ENCODE results near the gene KDM6A. TPM values are rescaled to one million over a fixed set of nuclear protein-coding genes. Genes with fewer than 3 reads are reported as not detected.
"Not testable (repeated sequence)": the region's sequence is repeated elsewhere in the genome, so short reads cannot be mapped to it uniquely, and the experiment has no call there.

KDM6A gene
- total RNA-seq, 2 donors from 2014 or later, result 38.5 to 42.2 TPM

GRCh38 chrX:44980883-44981282, 107.9 kb downstream of the KDM6A start:
- intact Hi-C loops (cut with DNase I, micrococcal nuclease), result no loop called here
- no peak for DNase-seq

GRCh38 chrX:44989995-44990770, 117.2 kb downstream of the KDM6A start:
- ATAC-seq, result no peak

More at GRCh38 chrX:44980883-44981282, 107.9 kb downstream of the KDM6A start:
- peak; percentile 12 for ATAC-seq

GRCh38 chrX:44992775-44993174, 119.8 kb downstream of the KDM6A start:
- intact Hi-C loops (cut with DNase I, micrococcal nuclease), result no loop called here
- DNase-seq (no peak), ATAC-seq (no peak)

More at GRCh38 chrX:44989995-44990770, 117.2 kb downstream of the KDM6A start:
- intact Hi-C loops (cut with DNase I, micrococcal nuclease), result no loop called here
- no peak for DNase-seq

- intact Hi-C loops (cut with DNase I, micrococcal nuclease), result no loop called here
- DNase-seq (no peak), ATAC-seq (peak; percentile 83)
These were observed 123.3 kb downstream of the KDM6A start for GRCh38 chrX:44996277-44996676.

- DNase-seq, result peak in 1 of 2 donors; percentile 22
- intact Hi-C loops (cut with DNase I, micrococcal nuclease), result no loop called here
- ATAC-seq, result peak; percentile 41
These were observed 124.4 kb downstream of the KDM6A start for GRCh38 chrX:44997282-44997812.

- no peak for DNase-seq
- ATAC-seq, result no peak
- intact Hi-C loops (cut with DNase I, micrococcal nuclease), result no loop called here
These were observed 124.9 kb downstream of the KDM6A start for GRCh38 chrX:44997888-44998287.

GRCh38 chrX:44999237-44999636, 126.2 kb downstream of the KDM6A start:
- DNase-seq; intact Hi-C loops (cut with DNase I, micrococcal nuclease): not testable (repeated sequence)
- ATAC-seq, result peak; percentile 65

GRCh38 chrX:44999872-45000271, 126.9 kb downstream of the KDM6A start:
- DNase-seq; ATAC-seq; intact Hi-C loops (cut with DNase I, micrococcal nuclease): not testable (repeated sequence)

GRCh38 chrX:45001048-45001447, 128.1 kb downstream of the KDM6A start:
- no peak for ATAC-seq
- intact Hi-C loops (cut with DNase I, micrococcal nuclease), result no loop called here
- DNase-seq, result no peak

- ATAC-seq (peak; percentile 68), DNase-seq (no peak)
- intact Hi-C loops (cut with DNase I, micrococcal nuclease), result no loop called here
These were observed 130.1 kb downstream of the KDM6A start for GRCh38 chrX:45003085-45003484.

- DNase-seq, result no peak
- ATAC-seq, result no peak
- intact Hi-C loops (cut with DNase I, micrococcal nuclease), result no loop called here
These were observed 133.2 kb downstream of the KDM6A start for GRCh38 chrX:45006002-45006800.

- ATAC-seq (no peak), DNase-seq (no peak)
- intact Hi-C loops (cut with DNase I, micrococcal nuclease), result no loop called here
These were observed 134.6 kb downstream of the KDM6A start for GRCh38 chrX:45007598-45007997.

GRCh38 chrX:45009371-45010000, 136.5 kb downstream of the KDM6A start:
- DNase-seq (no peak), ATAC-seq (no peak)
- intact Hi-C loops (cut with DNase I, micrococcal nuclease), result no loop called here

- no peak for ATAC-seq
- intact Hi-C loops (cut with DNase I, micrococcal nuclease), result no loop called here
- no peak for DNase-seq
These were observed 138.1 kb downstream of the KDM6A start for GRCh38 chrX:45011131-45011530.

GRCh38 chrX:45011597-45011996, 138.6 kb downstream of the KDM6A start:
- DNase-seq (no peak), ATAC-seq (no peak)
- intact Hi-C loops (cut with DNase I, micrococcal nuclease), result no loop called here

GRCh38 chrX:45017946-45018345, 145.0 kb downstream of the KDM6A start:
- no peak for DNase-seq
- ATAC-seq, result no peak

GRCh38 chrX:45022150-45022549, 149.2 kb downstream of the KDM6A start:
- DNase-seq (no peak), ATAC-seq (no peak)
- intact Hi-C loops (cut with DNase I, micrococcal nuclease), result no loop called here

More at GRCh38 chrX:45017946-45018345, 145.0 kb downstream of the KDM6A start:
- intact Hi-C loops (cut with DNase I, micrococcal nuclease), result no loop called here

GRCh38 chrX:45024501-45024900, 151.5 kb downstream of the KDM6A start:
- DNase-seq (no peak), ATAC-seq (no peak)
- intact Hi-C loops (cut with DNase I, micrococcal nuclease), result no loop called here

GRCh38 chrX:45026036-45026435, 153.0 kb downstream of the KDM6A start:
- no peak for DNase-seq
- intact Hi-C loops (cut with DNase I, micrococcal nuclease), result no loop called here
- no peak for ATAC-seq

All from left colon (tissue), 2 donors.